K562 (cell line): ENCODE data around the gene B4GALT5. TPM values are rescaled to one million over a fixed set of nuclear protein-coding genes. Genes with fewer than 3 reads are reported as not detected.

Experiments used
- ATF2 ChIP-seq: sonication (generic); formaldehyde crosslinking; IDR thresholded peaks from 2 replicates; pipeline ENCODE4 v1.8.1; 2022; ENCODE audit warnings: missing genetic modification reagents
- CBFA2T2 ChIP-seq: fragments of 450-650 bp; conservative IDR thresholded peaks from 2 replicates; pipeline ENCODE4 v1.6.1; 2017; ENCODE audit warnings: mild to moderate bottlenecking
- ELF2 ChIP-seq: fragments of 250-450 bp; sonication (Bioruptor Pico); IDR thresholded peaks from 2 replicates; pipeline ENCODE4 v1.5.0; 2021; ENCODE audit warnings: mild to moderate bottlenecking
- FOSL1 ChIP-seq: fragments of 200-800 bp; sonication (Bioruptor generic); conservative IDR thresholded peaks from 2 replicates; pipeline ENCODE4 v1.6.1; 2016; ENCODE audit warnings: missing genetic modification characterization, missing compliant biosample characterization
- FOXA3 ChIP-seq, 2 experiments: fragments of 450-650 bp in 1 of 2; sonication (generic) in 1 of 2; formaldehyde crosslinking; IDR thresholded peaks in 1 of 2; conservative IDR thresholded peaks in 1 of 2; 2 replicates each; pipeline versions ENCODE4 v1.4.0 to v1.8.0; 2020 to 2022; ENCODE audit warnings: mild to moderate bottlenecking in 2 of 2, missing genetic modification reagents in 1 of 2
- FOXK2 ChIP-seq, 2 experiments: fragments of 450-650 bp; IDR thresholded peaks in 1 of 2; conservative IDR thresholded peaks in 1 of 2; 2 replicates each; pipeline ENCODE4 v1.6.1; 2016; ENCODE audit warnings: low read depth in 2 of 2, mild to moderate bottlenecking in 1 of 2
- HEY1 ChIP-seq: fragments of 250-450 bp; sonication (Bioruptor Pico); IDR thresholded peaks from 2 replicates; pipeline ENCODE4 v1.5.0; 2020; ENCODE audit warnings: mild to moderate bottlenecking, moderate library complexity, borderline replicate concordance
- HIVEP1 ChIP-seq: fragments of 250-450 bp; sonication (Bioruptor Pico); IDR thresholded peaks from 2 replicates; pipeline ENCODE4 v1.4.0; 2020; ENCODE audit warnings: mild to moderate bottlenecking
- POLR2A ChIP-seq: fragments of 450-650 bp; conservative IDR thresholded peaks from 2 replicates; pipeline ENCODE4 v1.6.1; 2016
- POLR3A ChIP-seq: IDR thresholded peaks from 2 replicates; pipeline ENCODE4 v1.6.1; 2011; ENCODE audit warnings: borderline replicate concordance, mild to moderate bottlenecking, moderate library complexity; ENCODE audit not compliant: insufficient read length, insufficient read depth; ENCODE audit errors: extremely low read depth
- RBBP5 ChIP-seq: fragments of 200-600 bp; sonication (generic); IDR thresholded peaks from 2 replicates; pipeline ENCODE4 v1.6.1; 2012; ENCODE audit warnings: borderline replicate concordance, mild to moderate bottlenecking, low read length, control low read depth, inconsistent platforms; ENCODE audit not compliant: insufficient read depth, poor library complexity, severe bottlenecking
- RCOR1 ChIP-seq, 2 experiments: IDR thresholded peaks; 2 replicates each; pipeline ENCODE4 v1.6.1; 2012; ENCODE audit warnings: low read depth in 2 of 2, low read length in 2 of 2, borderline replicate concordance in 1 of 2, improper control_type of control experiment in 1 of 2
- RREB1 ChIP-seq: fragments of 250-450 bp; sonication (Bioruptor Pico); IDR thresholded peaks from 2 replicates; pipeline ENCODE4 v1.4.0; 2020
- SMARCA4 ChIP-seq: fragments of 450-650 bp; IDR thresholded peaks from 2 replicates; pipeline ENCODE4 v1.6.1; 2016
- TEAD4 ChIP-seq, 2 experiments: sonication (generic) in 1 of 2; formaldehyde crosslinking in 1 of 2; IDR thresholded peaks; 2 replicates each; pipeline versions ENCODE4 v1.6.1 to v1.8.0; 2012 to 2022; ENCODE audit warnings: borderline replicate concordance in 1 of 2, inconsistent platforms in 1 of 2, low read length in 1 of 2, mild to moderate bottlenecking in 1 of 2, missing genetic modification reagents in 1 of 2
- ZC3H11A ChIP-seq: IDR thresholded peaks from 2 replicates; pipeline ENCODE4 v1.6.1; 2012; ENCODE audit warnings: low read depth, low read length, improper control_type of control experiment
- ZNF445 ChIP-seq: fragments of 250-450 bp; sonication (Bioruptor Pico); IDR thresholded peaks from 2 replicates; pipeline ENCODE4 v1.4.0; 2020; ENCODE audit warnings: low read depth, mild to moderate bottlenecking, moderate library complexity
- ZZZ3 ChIP-seq: fragments of 450-650 bp; IDR thresholded peaks from 2 replicates; pipeline ENCODE4 v1.6.1; 2016; ENCODE audit warnings: antibody characterized with exemption, mild to moderate bottlenecking, moderate library complexity
- polyA plus RNA-seq, 8 experiments: library from polyadenylated mRNA; depleted of rRNA in 4 of 8; stranded (reverse) in 5 of 8; unstranded in 3 of 8; fragments of >200 nt; fragmentation: Nextera tagmentation in 2 of 8; fragmentation: Illumina TruSeq in 1 of 8; extraction: Ambion mirVana in 2 of 8; extraction: Trizol in 1 of 8; gene quantifications; 2 replicates each; pipeline versions ENCODE4 v1.2.1 to v1.2.3, GENCODE V29; 2011 to 2014; ENCODE audit warnings: inconsistent platforms in 1 of 8, missing spikeins in 1 of 8
- total RNA-seq, 7 experiments: library from RNA; depleted of rRNA in 6 of 7; stranded (reverse); fragments of >200 nt in 6 of 7; fragmentation: Illumina TruSeq in 2 of 7; extraction: Trizol in 2 of 7; gene quantifications; 2 replicates each; pipeline versions ENCODE4 v1.2.1 to v1.2.3, GENCODE V29; 2011 to 2021; ENCODE audit warnings: low replicate concordance in 1 of 7
- TF ChIP-seq, protein P1 (sequence below): fragments of 450-650 bp; IDR thresholded peaks from 2 replicates; pipeline ENCODE4 v1.6.1; 2016

The B4GALT5 gene
- total and polyA plus RNA-seq, 9 of the 15 experiments (the other 6 are each of a cell fraction or from before 2014, with no cell fraction given), result 8.5 to 32.6 (median 23.4) TPM

- TF ChIP-seq, protein P1, sequence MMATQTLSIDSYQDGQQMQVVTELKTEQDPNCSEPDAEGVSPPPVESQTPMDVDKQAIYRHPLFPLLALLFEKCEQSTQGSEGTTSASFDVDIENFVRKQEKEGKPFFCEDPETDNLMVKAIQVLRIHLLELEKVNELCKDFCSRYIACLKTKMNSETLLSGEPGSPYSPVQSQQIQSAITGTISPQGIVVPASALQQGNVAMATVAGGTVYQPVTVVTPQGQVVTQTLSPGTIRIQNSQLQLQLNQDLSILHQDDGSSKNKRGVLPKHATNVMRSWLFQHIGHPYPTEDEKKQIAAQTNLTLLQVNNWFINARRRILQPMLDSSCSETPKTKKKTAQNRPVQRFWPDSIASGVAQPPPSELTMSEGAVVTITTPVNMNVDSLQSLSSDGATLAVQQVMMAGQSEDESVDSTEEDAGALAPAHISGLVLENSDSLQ, result peak; percentile 69
- no peak for TF ChIP-seq ZNF445 (CRISPR knock-in tag)
- TF ChIP-seq RCOR1 (IDR thresholded peaks at IDR 0.05; ENCODE audit: borderline replicate concordance in 1 of 2, low read depth in 2 of 2, low read length in 2 of 2), result 0 out of 4 replicates have a peak, but pooled peaks of 1 of the 2 experiments have one; percentile 7
- TF ChIP-seq ZZZ3, result no peak
- TF ChIP-seq HIVEP1, result no peak
- no peak for TF ChIP-seq CBFA2T2
- no peak for TF ChIP-seq ZC3H11A
- no peak for TF ChIP-seq ELF2 (CRISPR knock-in tag)
- TF ChIP-seq HEY1 (CRISPR knock-in tag), result no peak
- TF ChIP-seq RBBP5, result no peak
- TF ChIP-seq FOSL1, result peak; percentile 88
- TF ChIP-seq POLR2A, result no peak
- TF ChIP-seq SMARCA4, result peak; percentile 85
- TF ChIP-seq FOXK2 (conservative IDR thresholded peaks at IDR 0.05 in 1 of 2, IDR thresholded peaks at IDR 0.05 in 1 of 2; ENCODE audit: low read depth in 2 of 2), result no peak
- TF ChIP-seq POLR3A, result no peak
- 0 out of 4 replicates have a peak, but pooled peaks of 1 of the 2 experiments have one; percentile 22 for TF ChIP-seq FOXA3 (CRISPR knock-in tag; conservative IDR thresholded peaks at IDR 0.05 in 1 of 2, IDR thresholded peaks at IDR 0.05 in 1 of 2)
- no peak for TF ChIP-seq RREB1 (CRISPR knock-in tag)
- TF ChIP-seq ATF2, result no peak
- peak; percentile 57; the same call in 1 of the 2 replicates for TF ChIP-seq TEAD4 (IDR thresholded peaks at IDR 0.05; ENCODE audit: low read length)
- no peak for TF ChIP-seq TEAD4 (CRISPR knock-in tag; IDR thresholded peaks at IDR 0.05; ENCODE audit: borderline replicate concordance)
Observed at GRCh38 chr20:49699200-49699992, 14.3 kb downstream of the B4GALT5 start (continued).
